NCI-H524 treated with DMSO at 0.1 percent for 48 hours (cell line): ENCODE measurements around the gene FBXO9.
"Not testable (repeated sequence)": the region's sequence is repeated elsewhere in the genome, so short reads cannot be mapped to it uniquely, and the experiment has no call there.

Source experiments
- DNase-seq: peaks from one replicate; lab custom pipeline; 2025; lab: John Stamatoyannopoulos, UW

FBXO9 gene

DNA sequence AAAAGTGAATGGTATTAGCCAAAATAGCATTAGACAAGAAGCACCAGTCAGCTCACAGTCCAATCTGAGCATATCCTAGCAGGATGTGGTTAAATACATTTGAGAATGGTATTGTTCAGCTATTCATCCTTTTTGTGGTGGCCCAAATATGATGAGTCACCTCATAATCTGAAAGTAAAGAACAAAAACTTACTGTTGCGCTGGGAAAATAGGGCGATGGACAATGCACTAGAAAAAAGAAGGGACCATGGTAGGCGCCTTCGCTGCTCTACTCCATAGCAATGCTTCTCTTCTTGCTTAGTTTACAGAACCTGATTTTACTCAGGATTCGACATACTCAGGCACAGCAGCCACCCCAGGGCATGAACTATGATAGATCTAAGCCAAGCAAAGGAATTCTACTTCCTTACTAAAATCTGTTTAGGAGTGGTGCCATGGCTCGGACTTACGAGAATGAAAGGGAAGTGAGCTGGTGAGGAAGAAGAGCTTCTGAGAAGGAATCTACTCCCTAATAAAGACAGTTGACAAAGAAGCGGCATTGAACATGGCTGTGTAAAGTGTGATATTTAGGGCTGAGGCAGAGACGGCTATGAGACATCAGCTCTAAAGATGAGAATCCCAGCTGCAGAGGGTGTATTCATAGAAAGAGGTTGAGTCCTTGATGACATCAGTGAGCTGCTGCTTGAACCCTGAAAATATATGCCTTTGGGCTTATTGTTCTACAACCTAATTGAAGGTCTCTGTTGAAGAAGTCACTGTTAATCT lies 16.6 kb upstream of the FBXO9 start:
- DNase-seq, result no peak

DNA sequence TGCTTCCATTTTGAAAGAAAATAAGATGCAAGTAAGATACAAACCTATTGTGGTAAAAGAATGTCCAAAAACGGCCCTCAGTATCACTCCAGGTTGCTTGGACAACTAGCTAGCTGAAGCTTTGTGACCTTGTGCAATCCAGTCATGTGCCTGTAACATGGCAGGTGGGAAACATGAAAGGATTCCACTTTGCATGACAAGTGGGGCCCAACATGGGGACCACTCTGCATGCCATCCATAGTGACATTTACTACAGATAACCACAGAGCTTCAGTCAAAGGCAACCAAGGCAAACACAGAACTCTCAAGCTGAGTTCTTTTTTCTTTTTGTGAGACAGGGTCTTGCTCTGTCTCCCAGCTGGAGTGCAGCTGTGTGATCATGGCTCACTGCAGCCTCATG lies 15.8 kb upstream of the FBXO9 start:
- DNase-seq, result no peak

DNA sequence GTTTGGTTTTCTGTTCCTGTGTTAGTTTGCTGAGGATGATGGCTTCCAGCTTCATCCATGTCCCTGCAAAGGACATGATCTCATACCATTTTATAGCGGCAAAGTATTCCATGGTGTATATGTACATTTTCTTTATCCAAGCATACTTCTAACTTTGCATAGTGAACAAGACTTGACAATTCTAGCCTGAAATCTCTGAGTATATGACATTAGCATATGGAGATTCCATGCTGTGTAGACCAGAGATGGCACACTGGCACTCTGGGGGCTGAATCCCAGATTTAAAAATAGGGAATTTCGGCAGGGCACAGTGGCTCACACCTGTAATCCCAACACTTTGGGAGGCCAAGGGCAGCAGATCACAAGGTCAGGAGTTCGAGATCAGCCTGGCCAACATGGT lies 13.1 kb upstream of the FBXO9 start:
- not testable (repeated sequence) for DNase-seq

DNA sequence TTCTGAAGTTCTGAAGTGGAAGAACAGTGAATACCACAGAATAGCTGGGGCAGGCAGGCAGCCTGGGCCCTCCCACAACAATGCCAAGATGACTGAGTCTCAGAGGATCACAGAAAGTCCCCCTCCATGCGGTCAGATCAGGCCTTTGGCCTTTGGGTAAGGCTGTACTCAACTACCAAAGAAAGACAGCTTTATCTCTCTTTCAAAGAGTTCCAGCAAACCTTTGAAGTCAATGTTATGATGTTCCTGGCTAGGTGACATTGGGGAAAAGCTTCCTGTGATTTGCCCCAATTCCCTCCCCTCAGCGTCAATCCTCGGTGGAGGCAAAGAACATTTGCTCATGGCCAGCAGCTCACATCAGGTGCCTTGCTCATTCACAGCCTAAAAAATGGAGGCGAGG lies 10.7 kb upstream of the FBXO9 start:
- no peak for DNase-seq

DNA sequence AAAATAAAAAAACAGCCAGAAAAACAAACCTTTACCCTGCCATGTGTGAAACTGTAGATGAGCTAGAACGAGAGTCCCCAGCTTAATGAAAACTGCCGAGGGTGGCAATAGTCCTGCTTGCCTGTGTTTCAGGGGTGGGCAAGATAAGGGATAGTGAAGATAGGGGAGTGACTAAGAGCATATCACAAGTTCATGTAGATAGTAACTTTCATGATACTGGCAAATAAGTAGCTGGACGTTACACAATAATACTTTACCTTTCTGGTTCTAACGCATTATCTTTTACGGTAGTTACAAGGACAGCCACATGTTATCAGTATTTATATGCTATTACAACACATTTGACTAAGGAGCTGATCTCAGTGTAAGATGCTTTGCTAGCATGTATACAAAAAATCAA lies 9.3 kb upstream of the FBXO9 start:
- no peak for DNase-seq

DNA sequence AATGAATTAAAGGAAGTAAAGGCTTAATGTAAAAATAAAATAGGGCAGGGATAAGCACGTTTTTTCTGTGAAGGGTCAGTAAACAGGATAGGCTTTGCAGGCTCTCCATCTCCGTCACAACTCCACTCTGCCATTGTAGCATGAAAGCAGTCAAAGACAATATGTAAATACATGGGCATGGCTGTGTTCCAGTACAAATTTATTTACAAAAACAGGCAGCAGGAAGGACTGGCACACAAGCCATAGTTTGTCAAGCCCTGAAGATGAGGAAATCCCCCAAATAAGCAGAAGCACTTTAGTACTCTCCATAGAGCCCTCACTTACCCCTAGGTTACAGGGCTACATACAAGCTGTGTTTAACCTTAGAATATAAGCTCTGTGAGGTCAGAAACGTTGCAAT lies 8.9 kb upstream of the FBXO9 start:
- no peak for DNase-seq

DNA sequence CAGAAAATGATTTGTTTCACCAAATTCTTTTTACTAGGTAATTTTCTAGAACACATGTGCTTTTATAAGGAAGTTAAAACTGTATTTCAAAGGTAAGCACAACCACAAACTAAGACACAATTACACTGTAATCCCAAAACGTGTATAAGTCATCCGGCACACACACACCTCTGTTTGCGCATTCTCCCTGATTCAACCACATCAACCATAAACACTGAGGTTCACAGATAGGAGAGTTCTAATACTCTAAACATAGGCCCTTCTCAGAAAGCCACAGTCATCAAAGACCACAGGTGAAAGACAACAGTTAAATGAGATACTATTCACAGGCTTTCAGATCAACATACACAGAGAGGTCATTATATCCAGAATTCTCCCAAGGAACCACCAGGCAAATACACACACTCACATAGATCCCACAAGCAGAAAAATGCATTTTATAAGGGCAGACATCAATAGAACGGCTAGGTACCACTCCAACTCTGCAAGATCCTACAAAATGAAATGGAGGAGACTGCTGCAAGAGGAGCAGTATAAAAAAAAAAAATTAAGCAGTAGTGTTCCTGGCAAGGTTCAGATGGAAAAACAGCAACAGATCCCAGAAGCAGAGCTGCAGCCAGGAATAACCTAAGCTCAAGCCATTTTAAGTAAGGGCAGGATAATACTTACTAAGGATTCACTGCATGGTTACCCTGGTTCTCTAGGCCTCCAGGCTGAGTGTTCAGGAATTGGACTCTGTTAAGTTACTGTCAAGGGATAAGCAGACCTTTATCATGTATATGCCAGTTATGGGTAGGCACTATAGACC lies 6.6 kb upstream of the FBXO9 start:
- no peak for DNase-seq

DNA sequence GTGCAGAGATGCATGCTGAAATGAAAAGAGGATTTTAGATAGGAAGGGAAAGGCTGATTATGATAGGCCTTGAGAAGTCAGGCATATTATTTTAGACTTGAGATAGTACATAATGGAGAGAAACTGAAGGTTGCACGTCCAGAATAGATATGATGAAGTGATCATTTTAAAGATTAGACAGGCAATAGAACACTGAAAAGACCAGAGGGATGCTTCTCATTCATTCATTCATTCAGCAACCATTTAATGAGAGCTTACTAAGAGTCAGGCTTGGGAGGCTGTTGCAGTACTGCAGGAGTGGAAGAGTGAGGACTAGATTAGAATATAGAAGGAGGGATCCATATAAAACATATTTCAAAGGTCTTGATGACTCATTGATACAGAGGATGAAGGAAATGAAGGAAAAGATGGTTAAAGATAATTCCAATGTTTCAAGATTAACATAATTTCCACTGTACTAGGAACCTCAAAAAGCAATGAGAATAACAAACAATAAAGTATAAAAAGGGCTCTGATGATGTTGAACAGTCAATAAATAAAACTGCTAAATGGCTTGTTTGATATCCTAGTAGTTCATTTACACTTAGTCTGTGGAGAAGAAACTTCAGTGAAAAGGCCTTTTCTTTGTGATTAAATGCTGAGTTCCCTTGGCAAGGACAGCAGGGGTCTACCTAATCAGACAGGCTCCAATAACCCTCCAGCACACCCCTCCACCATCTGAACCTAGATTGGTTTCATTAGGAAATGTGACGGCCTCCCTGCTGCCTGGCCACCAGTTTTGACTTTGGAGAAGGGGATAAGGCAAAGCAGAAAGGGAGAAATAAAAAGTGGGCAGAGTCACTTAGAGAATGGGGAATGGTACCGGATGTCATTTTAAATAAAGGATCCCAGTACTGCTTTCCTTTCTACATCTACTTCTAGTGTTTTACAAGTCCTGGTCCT lies 5.3 kb upstream of the FBXO9 start:
- DNase-seq, result no peak

DNA sequence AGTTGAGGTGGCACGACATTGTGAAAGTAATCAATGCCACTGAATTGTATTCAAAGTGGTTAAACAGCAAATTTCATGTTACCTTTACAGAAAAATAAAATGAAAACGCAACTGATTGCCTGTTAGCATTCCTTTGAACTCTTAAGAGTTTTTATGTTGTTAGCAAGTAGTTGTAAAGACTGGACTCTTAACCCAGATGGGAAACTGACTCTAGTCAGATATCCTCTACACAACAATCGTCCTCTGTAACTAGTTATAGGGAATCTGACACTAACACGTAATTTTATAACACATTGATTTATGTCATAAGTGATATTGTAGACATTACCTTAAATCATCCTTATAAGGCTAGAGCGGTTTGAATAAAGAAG lies 3.0 kb upstream of the FBXO9 start:
- no peak for DNase-seq

DNA sequence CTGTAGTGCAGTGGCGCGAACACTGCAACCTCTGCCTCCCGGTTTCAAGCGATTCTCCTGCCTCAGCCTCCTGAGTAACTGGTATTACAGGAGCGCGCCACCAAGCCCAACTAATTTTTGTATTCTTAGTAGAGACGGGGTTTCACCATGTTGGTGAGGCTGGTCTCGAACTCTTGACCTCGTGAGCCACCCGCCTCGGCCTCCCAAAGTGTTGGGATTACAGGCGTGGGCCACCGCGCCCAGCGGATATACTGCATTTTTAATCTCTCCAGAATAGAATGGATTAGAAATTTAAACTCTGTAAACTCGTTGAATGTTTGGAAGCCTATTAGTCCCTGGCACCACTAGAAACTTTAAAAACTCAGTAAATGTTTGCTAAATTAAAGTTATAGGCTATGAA lies 949 bp upstream of the FBXO9 start:
- not testable (repeated sequence) for DNase-seq

DNA sequence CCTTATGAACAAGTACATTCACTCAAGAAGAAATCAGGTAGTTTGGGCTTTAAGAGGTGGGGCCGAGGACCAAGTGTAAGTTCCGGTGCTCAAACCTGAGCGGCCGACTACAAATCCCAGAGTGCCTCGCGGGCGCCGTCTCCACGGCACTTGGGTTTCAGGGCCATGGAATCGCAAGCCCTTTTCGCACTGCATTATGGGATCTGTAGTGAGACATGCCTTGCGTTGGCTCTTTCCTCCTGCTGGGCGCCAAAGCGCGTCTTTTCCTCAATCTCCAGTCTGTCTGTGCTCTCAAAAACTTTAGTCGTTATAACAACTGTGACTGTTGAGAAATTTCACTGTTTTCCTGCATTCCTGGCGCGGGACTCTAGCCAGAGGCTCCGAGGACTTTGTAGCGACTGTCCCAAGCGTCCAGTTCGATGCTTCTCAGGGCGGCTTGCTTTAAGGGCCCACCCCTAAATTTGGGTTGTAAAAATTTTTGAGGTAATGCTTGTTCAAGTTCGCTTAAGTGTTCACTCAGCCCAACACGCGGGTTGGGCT lies 408 bp upstream of the FBXO9 start:
- DNase-seq, result peak; percentile 71

DNA sequence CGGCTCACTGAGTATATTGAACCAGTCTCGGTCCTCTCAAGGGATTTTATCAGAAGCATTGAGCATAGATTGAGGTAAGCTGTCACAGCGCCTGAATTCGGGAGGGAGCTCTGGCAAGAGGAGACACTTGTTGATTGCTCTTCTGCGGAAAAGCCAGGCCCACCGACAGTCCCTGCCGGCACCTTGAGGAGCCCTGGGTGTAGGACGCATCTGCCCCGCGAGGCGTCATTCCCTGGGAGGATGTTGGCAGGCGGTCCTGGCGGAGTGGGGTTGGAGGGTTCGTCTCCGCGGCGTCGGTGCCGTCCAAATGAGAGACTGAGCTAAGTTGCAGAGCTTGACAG lies 843 bp downstream of the FBXO9 start:
- DNase-seq, result no peak

DNA sequence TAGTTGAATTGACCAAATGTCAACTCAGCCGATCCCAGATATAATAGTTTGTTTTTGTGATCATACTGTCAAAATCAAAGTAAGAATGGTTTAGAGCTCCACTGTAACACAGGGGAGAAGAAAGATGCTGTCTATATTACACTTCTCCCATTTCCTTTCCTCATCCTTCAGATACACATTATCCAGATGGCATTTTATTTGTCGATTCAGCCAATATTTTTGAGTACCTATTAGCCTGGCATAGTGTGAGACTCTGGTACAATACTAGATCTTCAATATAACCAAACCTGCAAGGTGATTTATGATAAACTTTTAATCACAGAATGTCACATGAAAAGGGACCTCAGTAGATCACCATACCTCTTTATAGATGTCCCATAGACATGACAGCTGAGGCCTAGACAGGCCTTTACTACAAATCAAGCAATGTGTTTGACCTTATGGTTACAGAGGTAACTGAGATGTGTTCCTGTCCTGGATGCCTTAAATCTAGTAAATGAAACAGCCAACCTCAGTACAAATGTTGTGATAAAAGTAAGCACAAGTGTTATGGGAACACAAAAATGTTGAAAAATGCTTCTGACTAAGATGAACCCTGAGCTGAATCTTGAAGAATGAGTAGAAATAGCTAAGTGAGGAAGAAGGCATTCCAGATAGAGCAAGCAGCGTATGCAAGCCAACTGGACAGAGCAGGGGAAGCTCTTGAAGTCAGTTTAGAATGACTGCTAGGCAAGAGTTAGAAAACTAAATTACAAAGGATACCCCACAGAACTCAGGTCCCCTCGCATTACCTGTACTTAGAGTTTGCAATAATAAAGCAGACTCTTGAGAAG lies 1.9 kb downstream of the FBXO9 start:
- DNase-seq, result no peak

DNA sequence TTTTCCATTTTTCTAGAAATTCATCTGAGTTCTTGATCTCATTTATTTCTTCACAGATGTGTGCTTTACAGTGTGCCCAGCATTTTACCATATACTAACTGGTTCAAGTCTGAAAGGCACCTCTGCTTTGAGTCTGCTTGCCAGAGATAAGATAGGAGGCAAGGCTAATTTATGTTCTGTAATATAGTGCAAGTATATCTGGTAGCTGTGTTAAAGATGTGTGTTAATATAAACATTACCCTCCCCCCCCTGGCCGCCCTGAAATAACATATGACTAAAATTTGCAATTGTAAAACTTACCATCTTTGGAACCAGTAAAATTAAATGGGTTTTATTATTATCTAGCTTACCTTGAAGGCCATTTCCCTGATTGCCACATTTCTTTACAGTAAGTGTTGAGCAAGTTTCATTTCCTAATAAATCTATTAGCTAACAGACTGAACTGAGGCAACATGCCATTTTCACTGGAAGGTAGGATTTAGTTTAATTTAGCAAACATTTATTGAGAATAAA lies 2.7 kb downstream of the FBXO9 start:
- no peak for DNase-seq

DNA sequence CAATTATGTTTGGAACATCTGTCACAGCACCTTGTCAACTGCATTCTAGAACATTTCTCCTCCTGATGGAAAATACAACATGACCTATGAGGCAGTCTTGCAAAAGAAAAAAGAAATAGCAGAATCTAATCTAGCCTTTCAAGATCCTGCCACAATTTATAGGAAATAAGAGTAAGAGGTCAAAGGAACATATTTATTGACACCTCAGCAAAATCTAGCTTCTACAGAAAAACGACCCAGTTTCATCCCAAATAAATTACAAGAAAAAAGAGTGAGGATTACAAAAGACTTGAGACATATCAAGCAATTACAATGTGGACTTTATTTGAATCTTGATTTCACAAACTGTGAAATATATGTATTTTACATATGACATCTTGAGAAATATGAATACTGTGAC lies 4.2 kb downstream of the FBXO9 start:
- DNase-seq, result no peak

DNA sequence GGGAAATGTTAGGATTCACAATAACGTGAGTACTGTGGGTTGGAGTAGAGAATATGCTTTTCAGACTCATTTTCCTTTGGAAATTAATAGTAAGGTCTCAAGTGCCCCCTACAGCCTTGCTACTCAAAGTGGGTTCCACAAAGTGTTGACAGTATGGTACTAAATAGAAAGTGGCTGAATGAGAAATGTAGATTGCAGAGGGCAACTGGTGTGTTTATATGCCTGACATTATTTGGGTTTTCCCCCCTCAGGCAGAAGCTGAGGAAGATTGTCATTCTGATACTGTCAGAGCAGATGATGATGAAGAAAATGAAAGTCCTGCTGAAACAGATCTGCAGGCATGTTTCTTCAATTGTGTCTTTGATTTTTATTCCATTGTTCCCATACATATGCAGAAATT lies 5.6 kb downstream of the FBXO9 start:
- DNase-seq, result no peak

DNA sequence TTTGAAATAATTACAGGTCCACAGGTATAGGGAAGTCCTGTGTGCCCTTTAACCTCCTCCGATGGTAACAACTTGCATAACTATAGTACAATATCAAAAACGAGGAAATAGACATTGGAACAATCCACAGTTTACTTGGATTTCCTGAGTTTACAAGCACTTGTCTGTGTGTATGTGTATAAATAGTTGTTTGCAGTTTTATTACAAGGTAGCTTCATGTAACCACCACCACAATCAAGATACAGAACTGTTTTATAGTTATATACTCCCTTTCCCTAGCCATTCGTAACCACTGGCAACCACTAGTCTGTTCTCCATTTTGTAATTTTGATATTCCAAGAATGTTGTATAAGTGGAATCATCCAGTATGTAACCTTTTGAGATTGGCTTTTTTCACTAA lies 9.1 kb downstream of the FBXO9 start:
- no peak for DNase-seq

DNA sequence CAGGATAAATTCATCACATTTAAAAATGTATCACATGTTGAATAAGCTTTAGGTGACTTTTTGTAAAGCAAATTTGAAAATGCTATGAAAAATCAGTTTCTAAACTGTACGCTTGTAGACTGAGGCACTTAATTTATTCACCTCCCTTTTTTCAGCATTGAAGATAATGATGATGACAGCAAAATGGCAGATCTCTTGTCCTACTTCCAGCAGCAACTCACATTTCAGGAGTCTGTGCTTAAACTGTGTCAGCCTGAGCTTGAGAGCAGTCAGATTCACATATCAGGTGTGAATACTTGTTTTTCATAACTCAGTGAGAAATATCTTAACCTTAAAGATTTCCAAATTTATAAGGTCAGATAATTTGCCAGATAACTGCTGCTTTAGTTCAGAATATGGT lies 15.6 kb downstream of the FBXO9 start:
- no peak for DNase-seq

DNA sequence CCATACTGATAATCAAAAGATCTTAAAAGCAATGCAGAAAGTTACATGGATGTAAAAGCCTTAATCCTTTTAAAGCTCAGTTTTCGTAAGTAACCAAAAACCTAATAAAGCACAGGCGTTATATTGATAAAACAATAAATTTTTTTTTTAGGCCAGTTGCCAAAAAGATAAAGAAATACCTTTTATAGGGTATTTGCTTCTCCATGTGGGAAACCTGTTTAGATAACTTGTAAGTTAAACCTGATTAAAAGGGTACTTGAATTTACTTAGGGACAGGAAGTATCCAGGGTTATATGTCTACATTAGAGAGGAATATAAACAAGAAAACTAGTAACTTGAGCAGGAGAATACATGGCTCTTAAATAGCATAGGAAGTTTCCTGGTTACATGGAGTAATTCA lies 21.1 kb downstream of the FBXO9 start:
- no peak for DNase-seq

DNA sequence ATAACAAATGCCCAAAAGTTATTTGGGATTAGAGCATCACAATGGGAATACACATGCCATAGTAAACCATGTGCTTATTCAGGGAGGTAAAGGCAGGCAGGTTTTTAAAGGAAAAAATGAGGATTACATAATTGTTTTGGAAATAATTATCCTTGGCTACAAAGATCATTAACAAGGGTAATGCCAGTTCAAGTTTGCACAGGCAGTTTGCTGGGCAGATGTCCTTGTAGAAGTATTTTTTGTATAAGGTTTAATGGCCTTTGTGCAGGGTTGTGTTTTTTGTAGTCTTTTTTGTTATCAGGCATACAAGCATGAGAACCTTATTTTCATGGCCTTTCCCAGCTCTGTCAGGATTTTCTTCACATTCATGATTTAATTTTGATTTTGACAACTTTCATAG lies 24.7 kb downstream of the FBXO9 start:
- no peak for DNase-seq

DNA sequence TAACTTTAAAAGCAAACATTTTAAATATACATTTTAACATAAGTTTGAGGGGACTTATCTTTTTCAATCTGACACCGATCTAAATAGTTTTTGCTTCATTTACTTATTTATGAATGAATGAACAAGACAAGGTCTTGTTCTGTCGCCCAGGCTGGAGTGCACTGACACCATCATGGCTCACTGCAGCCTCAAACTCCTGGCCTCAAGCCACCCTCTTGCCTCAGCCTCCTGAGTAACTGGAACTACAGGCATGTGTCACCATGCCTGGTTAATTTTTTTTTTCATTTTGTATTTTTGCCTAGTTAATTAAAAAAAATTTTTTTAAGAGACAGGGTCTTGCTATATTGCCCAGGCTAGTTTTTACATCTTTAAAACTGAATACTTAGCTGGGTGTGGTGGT lies 25.4 kb downstream of the FBXO9 start:
- DNase-seq, result no peak
